Heart left ventricle (tissue), 16 donors: ENCODE results near the gene KRT38. TPM values are rescaled to one million over a fixed set of nuclear protein-coding genes. Genes with fewer than 3 reads are reported as not detected.

ENCODE experiments used
- ATAC-seq, 4 donors: fragments of 200-7000 bp; cut with Tn5 transposase; one replicate each; pipeline ENCODE4 v1.9.1; 2020 to 2022; ENCODE audit warnings: moderate library complexity in 4 of 4, mild to moderate bottlenecking in 3 of 4, moderate number of reproducible peaks in 1 of 4
- DNase-seq, 5 donors: peaks; one replicate each; pipeline ENCODE4 v3.0.0-alpha.2; 2020
- H3K27ac ChIP-seq, 12 donors: fragments of 200-600 bp; sonication (generic) in 4 of 12; one replicate each; pipeline versions ENCODE4 v1.5.0 to v1.8.0; 2016 to 2022; ENCODE audit warnings: mild to moderate bottlenecking in 2 of 12
- H3K27me3 ChIP-seq, 9 donors: fragments of 200-600 bp; sonication (generic) in 2 of 9; one replicate each; pipeline versions ENCODE4 v1.5.1 to v1.8.0; 2016 to 2022; ENCODE audit warnings: mild to moderate bottlenecking in 3 of 9
- H3K36me3 ChIP-seq, 9 donors: fragments of 200-600 bp; sonication (generic) in 2 of 9; one replicate each; pipeline versions ENCODE4 v1.5.0 to v1.8.0; 2018 to 2022; ENCODE audit warnings: mild to moderate bottlenecking in 2 of 9
- H3K4me1 ChIP-seq, 12 donors: fragments of 200-600 bp; sonication (generic) in 4 of 12; one replicate each; pipeline versions ENCODE4 v1.5.0 to v1.8.0; 2016 to 2022; ENCODE audit warnings: mild to moderate bottlenecking in 3 of 12
- H3K4me3 ChIP-seq, 12 donors: fragments of 200-600 bp; sonication (generic) in 4 of 12; one replicate each; pipeline versions ENCODE4 v1.5.0 to v1.8.0; 2017 to 2022; ENCODE audit warnings: mild to moderate bottlenecking in 9 of 12, moderate library complexity in 4 of 12
- H3K9me3 ChIP-seq, 12 donors: fragments of 200-600 bp; sonication (generic) in 4 of 12; one replicate each; pipeline versions ENCODE4 v1.5.0 to v1.8.0; 2016 to 2022; ENCODE audit warnings: mild to moderate bottlenecking in 1 of 12
- POLR2A ChIP-seq, 2 donors: fragments of 450-650 bp; IDR thresholded peaks; one replicate each; pipeline ENCODE4 v1.6.1; 2017; ENCODE audit warnings: antibody characterized with exemption in 2 of 2, mild to moderate bottlenecking in 2 of 2, moderate library complexity in 2 of 2
- WGBS, 4 donors: extraction: QIAGEN DNeasy Blood & Tissue Kit in 2 of 4; methylation state at CpG; one replicate each; pipeline versions ENCODE4 v1.1.5 to v1.1.7; 2013 to 2018; 5-methylcytosine and 5-hydroxymethylcytosine counted together
- intact Hi-C, 10 donors: fragments of 100-400 bp; cut with DNase I; formaldehyde crosslinking; loops; one replicate each; pipeline versions ENCODE4 v1.11.1 to v1.14.2; 2022
- polyA plus RNA-seq, 2 donors: library from polyadenylated mRNA; stranded (reverse); fragments of 200-250 nt; gene quantifications; one replicate each; pipeline ENCODE4 v1.2.3, GENCODE V29; 2013
- total RNA-seq, 9 donors: library from RNA; depleted of rRNA in 2 of 9; stranded (reverse); fragments of >200 nt in 2 of 9; fragmentation: NEBNext Ultra II Directional in 3 of 9; extraction: Animal tissue kit (Norgen Biotek cat#: 25700) in 3 of 9; gene quantifications; one replicate each; pipeline versions ENCODE4 v1.1.0 to v1.2.4, GENCODE V29; 2016 to 2023
- TF ChIP-seq, protein P1 (sequence below), 12 donors: fragments of 200-600 bp; sonication (generic) in 4 of 12; IDR thresholded peaks; one replicate each; pipeline versions ENCODE4 v1.5.0 to v1.8.0; 2018 to 2022; ENCODE audit warnings: antibody characterized with exemption in 12 of 12, mild to moderate bottlenecking in 5 of 12
- donor health status: ischemic (EF 13 %, LVEDD 7.1; RV severe dilation, severe dysfunction).
- donor health status: healthy with polysubstance abuse.
- donor health status: DM: no; HTN: yes; CAD: no.
- donor health status: DM: no; HTN: no; CAD: no.
- donor health status: ischemic (EF 25% LVEDD 6.9; RV normal size, moderate dysfunction).
- donor health status: ischemic (EF 25% LVEDD 5.7; RV mildly dilated, moderate dysfunction).
- donor health status: healthy.
- donor health status: DM: yes; HTN: yes; CAD: no.
- donor health status: ischemic (EF 35%, LVEDD 5.7; RV mildly dilated, moderate dysfunction).
- donor health status: nonischemic (EF 11% LVEDD 7.7; RV severe dilation, severe dysfunction).
- donor health status: DM: yes; HTN: yes; CAD: no.
- donor health status: PGD.
- donor health status: ischemic (EF 29% LVEDD 5.4; RV normal size, mild dysfunction).
- donor health status: nonischemic (EF 23%, LVEDD 6.1; RV moderate dilation, normal function).

The KRT38 gene
- total and polyA plus RNA-seq, 11 donors = not detected

DNA sequence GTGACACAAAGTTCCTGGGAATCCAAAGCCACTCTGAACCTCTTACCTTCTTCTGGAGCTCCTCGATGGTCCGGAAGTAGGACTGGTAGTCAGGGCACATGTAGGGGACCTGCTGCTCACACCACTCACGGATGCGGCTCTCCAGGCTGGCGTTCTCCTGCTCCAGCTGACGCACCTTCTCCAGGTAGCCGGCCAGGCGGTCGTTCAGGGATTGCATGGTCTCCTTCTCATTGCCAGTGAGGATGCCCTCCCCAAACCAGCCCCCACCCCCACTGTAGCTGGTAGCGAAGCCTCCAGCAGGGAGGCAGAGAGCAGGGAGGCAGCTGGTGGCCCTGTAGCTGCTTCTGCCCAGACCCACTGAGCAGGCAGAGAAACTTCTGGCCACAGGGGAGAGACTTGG lies 39.8 kb upstream of the KRT38 start:
- no peak for TF ChIP-seq POLR2A (IDR thresholded peaks at IDR 0.05)
- TF ChIP-seq, protein P1, sequence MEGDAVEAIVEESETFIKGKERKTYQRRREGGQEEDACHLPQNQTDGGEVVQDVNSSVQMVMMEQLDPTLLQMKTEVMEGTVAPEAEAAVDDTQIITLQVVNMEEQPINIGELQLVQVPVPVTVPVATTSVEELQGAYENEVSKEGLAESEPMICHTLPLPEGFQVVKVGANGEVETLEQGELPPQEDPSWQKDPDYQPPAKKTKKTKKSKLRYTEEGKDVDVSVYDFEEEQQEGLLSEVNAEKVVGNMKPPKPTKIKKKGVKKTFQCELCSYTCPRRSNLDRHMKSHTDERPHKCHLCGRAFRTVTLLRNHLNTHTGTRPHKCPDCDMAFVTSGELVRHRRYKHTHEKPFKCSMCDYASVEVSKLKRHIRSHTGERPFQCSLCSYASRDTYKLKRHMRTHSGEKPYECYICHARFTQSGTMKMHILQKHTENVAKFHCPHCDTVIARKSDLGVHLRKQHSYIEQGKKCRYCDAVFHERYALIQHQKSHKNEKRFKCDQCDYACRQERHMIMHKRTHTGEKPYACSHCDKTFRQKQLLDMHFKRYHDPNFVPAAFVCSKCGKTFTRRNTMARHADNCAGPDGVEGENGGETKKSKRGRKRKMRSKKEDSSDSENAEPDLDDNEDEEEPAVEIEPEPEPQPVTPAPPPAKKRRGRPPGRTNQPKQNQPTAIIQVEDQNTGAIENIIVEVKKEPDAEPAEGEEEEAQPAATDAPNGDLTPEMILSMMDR (IDR thresholded peaks at IDR 0.05) = no peak
- H3K9me3 ChIP-seq = no peaks in the 10 kb centered on the region
- DNase-seq (no peak), ATAC-seq (no peak)
- no peaks in the 10 kb centered on the region for H3K36me3 ChIP-seq
- H3K27ac ChIP-seq = no peak overlapping the region
- intact Hi-C loops = no loop called here
- H3K27me3 ChIP-seq = peaks cover 0 to 12% (median 0%) of the 10 kb centered on the region in 9 donors
- H3K4me3 ChIP-seq = no peak overlapping the region
- peaks cover 0 to under 1% (median 0%) of the 10 kb centered on the region in 12 donors for H3K4me1 ChIP-seq
- 94 to 98% (median 96%) methylated on average over 9 to 10 of the region's 10 CpGs for WGBS, 4 donors

DNA sequence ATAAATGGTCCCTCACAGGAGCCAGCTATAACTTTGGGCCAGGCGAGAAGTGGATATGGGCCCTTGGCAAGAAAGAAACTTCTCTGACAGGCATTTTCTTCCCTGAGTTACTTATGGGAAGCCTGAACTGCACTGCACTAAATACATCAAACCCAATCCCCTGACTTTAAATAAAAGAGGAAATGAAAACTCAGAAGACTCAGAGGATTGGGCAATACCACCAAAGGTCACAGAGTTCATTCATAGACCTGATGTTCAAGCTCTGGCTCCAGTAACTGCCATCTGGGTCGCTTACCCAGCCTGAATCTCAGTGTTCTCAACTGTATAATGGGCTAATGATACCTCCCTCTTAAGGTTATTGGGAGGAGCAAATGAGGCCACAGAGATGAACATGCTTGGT lies 39.4 kb upstream of the KRT38 start:
- 49 to 65% (median 61%) methylated on average over 2 of the region's 2 CpGs for whole genome bisulfite sequencing, 4 donors
- no peak for DNase-seq
- no peaks in the 10 kb centered on the region for H3K9me3 ChIP-seq
- H3K4me3 ChIP-seq = no peak overlapping the region
- H3K27ac ChIP-seq = no peak overlapping the region
- intact Hi-C loops = no loop called here
- no peak for TF ChIP-seq POLR2A (IDR thresholded peaks at IDR 0.05)
- TF ChIP-seq, protein P1 (IDR thresholded peaks at IDR 0.05) = no peak
- H3K4me1 ChIP-seq = peaks cover 0 to 4% (median 0%) of the 10 kb centered on the region in 12 donors
- H3K36me3 ChIP-seq = no peaks in the 10 kb centered on the region
- H3K27me3 ChIP-seq = peaks cover 0 to 12% (median 0%) of the 10 kb centered on the region in 9 donors
- ATAC-seq = no peak

DNA sequence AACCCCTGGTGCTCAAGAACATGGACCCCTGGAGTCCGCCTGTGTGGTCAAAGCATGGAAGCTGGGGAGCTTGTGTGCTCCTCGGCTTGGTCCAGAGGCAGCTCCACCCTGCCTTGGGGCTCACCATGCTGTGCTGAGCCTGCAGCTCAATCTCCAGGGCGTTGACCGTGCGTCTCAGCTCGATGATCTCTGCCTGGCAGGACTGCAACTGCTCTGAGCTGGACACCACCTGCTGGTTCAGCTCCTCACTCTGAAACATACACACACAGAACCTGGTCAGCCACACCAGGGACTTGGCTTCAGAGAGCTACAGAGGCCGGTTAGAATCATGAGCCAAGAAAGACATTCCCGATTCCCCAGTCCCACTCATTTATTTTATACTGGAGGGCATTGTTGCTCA lies 37.5 kb upstream of the KRT38 start:
- 86 to 91% (median 89%) methylated on average over 3 to 8 of the region's 8 CpGs for WGBS, 4 donors

DNA sequence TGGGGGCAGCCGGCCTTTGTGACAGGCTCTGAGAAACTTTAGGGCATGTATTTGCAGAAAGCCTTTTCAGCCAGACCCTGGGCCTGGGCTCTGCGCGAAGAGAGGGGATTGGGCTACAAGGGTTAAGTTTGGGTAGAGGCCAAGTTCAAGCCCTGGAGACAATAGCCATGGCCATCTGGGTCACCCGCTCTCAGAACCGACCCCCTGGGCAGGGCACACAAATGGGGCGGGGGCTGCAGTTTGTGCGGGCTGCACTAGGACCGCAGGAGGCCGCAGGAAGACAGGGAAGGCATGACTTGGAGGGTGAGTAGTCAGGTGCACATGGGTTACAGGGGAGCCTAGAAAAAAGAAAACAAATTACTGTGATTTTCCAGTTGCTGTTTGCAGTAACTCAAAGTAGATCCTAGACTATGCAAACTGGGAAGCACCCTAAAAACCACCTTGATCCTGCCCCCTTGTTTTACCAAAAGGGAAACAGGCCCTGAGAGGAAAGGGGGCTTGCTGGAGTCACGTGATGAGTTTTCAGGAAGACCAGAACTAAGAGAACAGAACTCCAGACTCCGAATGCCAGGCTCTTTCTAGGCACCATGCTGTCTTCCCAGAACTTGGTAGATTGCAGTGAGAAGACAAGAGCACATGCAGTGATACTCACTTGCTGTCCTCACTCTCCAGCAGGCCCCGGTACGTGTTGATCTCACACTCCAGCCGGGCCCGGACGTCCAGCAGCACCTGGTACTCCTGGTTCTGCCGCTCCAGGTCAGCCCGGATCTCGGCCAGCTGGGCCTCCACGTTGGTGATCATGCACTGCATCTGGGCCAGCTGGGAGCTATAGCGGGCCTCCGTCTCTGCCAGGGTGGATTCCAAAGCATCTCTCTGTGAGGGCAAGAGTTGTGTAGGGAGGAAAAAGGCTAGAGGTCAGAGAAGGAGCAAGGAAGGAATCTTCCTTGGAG lies 36.4 kb upstream of the KRT38 start:
- no peaks in the 10 kb centered on the region for H3K27me3 ChIP-seq
- intact Hi-C loops = no loop called here
- H3K9me3 ChIP-seq = peaks cover 0 to 4% (median 0%) of the 10 kb centered on the region in 12 donors
- ATAC-seq (no peak), DNase-seq (no peak)
- no peak overlapping the region for H3K4me3 ChIP-seq
- peaks cover 0 to 8% (median 0%) of the 10 kb centered on the region in 12 donors for H3K4me1 ChIP-seq
- no peak for TF ChIP-seq POLR2A (IDR thresholded peaks at IDR 0.05)
- TF ChIP-seq, protein P1 (IDR thresholded peaks at IDR 0.05) = no peak
- no peak overlapping the region for H3K27ac ChIP-seq
- 85 to 89% (median 88%) methylated on average over 22 of the region's 22 CpGs for WGBS, 4 donors
- H3K36me3 ChIP-seq = no peaks in the 10 kb centered on the region

More for the DNA sequence above, 37.5 kb upstream of the KRT38 start:
- no peak for DNase-seq
- TF ChIP-seq, protein P1 (IDR thresholded peaks at IDR 0.05) = no peak
- TF ChIP-seq POLR2A (IDR thresholded peaks at IDR 0.05) = no peak
- H3K36me3 ChIP-seq = no peaks in the 10 kb centered on the region
- no peaks in the 10 kb centered on the region for H3K9me3 ChIP-seq
- peaks cover 0 to 6% (median 0%) of the 10 kb centered on the region in 9 donors for H3K27me3 ChIP-seq
- H3K4me3 ChIP-seq = no peak overlapping the region
- ATAC-seq = no peak
- peaks cover 0 to 8% (median 0%) of the 10 kb centered on the region in 12 donors for H3K4me1 ChIP-seq
- H3K27ac ChIP-seq = no peak overlapping the region
- intact Hi-C loops = no loop called here
